ENCODE measurements around the gene TCTN1.
"Not testable (repeated sequence)": the region's sequence is repeated elsewhere in the genome, so short reads cannot be mapped to it uniquely, and the experiment has no call there.

TCTN1 gene

DNA sequence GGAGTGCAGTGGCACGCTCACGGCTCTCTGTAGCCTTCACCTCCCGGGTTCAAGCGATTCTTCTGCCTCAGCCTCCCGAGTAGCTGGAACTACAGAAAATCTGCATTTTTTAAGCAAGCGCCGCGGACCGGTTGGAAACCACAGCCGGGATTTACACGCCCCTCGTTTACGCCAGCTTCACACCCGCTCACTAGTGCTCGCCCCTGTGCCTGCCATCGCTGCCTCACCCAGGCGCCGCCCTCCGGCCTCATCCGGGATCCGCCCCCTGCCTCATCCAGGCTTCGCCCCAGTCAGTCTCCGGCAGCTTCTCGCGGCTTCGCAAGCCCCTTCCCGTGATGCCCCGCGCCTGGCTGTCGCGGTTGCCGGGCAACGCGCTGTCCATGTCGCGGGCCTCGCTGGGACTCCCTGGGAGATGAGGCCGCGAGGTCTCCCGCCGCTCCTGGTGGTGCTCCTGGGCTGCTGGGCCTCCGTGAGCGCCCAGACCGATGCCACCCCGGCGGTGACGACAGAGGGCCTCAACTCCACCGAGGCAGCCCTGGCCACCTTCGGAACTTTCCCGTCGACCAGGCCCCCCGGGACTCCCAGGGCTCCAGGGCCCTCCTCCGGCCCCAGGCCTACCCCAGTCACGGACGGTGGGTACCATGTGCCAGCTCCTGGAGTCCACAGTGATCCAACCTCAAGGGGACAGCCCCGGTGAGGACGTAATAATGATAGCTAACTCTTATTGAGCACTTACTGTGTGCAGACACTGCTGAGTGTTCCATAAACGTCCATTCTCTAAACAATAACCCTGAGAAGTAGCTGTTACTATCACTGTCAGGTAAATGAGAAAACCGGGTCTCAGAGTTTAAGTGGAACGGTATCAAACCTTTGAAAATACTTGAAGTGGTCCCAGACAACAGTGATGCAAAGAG lies at the start of gene TCTN1:
TCTN1 (plus strand) TSS at position 359 of the 914 bp plus-strand sequence; CDS start at position 413, 54 bp downstream.
- DNase-seq (ENCODE audit: low spot score) = peak; percentile 94

DNA sequence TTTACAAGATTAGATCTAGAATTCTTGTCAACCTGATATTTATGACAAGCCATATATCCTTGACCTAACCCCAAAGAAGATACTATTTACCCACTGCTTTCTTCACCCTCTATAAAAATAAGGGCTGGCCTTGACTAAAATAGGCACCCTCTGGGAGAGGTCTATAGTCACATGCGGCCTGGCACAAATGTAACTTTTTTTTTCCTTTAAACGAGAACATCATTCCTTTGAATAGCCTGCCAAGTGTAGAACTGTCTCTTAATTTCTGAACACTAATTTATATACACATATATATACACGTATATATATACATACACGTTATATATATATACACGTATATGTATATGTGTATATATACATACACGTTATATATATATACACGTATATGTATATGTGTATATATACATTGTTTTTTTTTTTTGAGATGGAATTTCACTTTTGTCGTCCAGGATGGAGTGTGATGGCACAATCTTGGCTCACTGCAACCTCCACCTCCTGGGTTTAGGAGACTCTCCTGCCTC lies 49.4 kb upstream of the TCTN1 start:
- DNase-seq (ENCODE audit: low spot score) = no peak

DNA sequence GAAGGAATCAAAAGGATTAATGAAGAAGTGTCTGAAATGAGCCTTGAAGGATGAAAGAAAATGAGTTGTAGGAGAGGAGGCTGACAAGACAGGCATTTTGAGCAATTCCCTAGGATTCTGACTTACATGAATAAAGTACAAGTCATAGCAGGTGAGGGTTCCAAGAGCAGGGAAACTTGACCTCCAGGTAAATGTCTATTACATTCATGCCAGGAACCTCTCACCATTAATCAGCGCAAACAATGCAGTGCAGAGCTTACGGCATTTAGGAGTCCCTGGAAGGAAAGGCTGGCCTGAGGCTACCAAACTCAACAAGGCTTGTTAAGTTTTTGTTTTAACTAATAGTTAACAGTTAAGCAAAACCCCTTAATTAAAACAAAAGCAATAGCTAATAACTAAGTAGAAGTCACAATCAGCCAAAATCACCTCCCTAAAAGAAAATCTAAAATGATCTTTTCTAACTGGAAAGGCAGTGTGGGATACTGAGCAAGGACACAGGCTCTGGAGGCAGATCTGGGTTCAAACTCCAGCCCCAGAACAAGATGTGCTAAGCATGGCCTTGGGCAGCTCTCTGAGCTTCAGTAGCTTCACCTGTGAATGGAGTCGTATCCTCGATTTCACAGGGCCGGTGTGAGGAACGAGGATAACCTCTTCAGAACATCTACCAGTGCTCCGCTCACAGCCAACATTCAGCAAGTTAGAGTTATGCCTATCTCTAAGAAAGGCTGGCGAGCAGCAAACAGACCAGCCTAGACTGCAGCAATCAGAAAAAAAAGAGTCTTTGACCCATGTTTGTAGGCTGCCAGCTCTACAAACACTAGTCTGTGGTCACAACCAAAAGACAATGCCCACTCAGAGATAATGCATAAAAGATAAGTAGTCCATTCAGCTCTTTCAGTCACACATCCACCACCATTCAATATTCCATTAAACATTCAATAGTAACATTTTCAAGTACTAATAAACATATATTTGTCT lies 47.7 kb upstream of the TCTN1 start:
- no peak for DNase-seq (ENCODE audit: low spot score)

DNA sequence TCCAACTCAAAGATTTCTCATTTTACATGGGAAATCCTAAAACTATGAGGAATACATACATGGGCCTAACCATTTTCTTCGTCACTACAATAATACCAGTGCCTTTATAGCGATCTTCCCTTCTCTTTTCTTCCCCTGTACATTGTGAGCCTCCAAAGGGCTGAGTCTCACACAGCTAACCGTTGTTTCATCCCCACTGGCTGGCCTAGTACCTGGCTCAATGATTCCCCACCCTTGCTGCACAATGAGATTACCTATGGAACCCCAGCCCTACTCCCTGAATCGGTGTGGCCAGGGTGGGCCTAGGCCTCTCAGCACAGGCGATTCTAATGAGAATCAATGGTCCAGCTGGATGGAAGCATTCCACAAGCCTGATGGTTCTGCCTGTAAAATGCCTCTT lies 46.9 kb upstream of the TCTN1 start:
- DNase-seq (ENCODE audit: low spot score) = no peak

DNA sequence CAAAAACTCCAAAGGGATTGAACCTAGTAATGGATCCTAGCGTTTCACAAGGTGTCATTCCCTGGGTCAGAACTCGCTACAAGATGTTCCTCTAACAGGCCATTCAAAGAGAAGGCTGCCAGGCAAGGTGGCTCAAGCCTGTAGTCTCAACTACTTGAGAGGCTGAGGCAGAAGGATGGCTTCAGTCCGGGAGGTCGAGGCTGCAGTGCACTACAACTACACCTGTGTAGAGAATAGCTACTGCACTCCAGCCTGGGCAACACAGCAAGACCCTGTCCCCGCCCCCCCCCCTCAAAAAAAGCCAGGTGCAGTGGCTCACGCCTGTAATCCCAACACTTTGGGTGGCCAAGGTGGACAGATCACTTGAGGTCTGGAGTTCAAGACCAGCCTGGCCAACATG lies 45.2 kb upstream of the TCTN1 start:
- DNase-seq (ENCODE audit: low spot score) = no peak

DNA sequence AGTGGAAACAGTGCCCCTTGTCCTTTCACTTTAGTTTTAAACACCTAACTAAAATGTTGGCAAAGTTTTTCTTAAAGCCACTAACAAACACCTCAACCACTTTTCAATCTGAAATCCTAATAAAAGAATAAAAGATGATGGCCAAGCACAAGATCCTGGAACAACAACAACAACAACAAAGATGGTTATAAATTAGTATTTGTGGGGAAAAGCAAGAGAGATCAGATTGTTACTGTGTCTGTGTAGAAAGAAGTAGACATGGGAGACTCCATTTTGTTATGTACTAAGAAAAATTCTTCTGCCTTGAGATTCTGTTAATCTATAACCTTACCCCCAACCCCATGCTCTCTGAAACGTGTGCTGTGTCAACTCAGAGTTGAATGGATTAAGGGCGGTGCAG lies 44.1 kb upstream of the TCTN1 start:
- DNase-seq (ENCODE audit: low spot score) = not testable (repeated sequence)

DNA sequence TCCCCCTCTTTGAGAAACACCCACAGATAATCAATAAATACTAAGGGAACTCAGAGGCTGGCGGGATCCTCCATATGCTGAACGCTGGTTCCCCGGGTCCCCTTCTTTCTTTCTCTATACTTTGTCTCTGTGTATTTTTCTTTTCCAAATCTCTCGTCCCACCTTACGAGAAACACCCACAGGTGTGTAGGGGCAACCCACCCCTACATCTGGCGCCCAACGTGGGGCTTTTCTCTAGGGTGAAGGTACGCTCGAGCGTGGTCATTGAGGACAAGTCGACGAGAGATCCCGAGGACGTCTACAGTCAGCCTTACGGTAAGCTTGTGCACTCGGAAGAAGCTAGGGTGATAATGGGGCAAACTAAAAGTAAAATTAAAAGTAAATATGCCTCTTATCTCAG lies 43.1 kb upstream of the TCTN1 start:
- DNase-seq (ENCODE audit: low spot score) = not testable (repeated sequence)

DNA sequence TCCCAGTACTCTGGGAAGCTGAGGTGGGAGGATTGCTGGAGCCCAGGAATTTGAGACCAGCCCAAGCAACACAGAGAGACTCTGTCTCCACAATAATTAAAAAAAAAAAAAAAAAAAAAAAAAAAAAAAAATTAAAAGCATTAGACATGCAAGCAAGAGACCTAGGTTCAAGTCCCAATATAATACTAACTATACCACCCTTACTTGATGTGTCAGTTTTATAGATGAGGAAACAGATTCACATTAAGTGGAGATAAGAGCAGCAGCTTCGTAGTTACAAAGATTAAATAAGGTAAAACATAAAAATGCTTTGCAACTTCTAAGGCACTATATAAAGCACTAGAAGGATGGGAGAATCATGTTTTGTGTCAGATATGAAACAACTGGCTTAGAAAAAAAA lies 39.9 kb upstream of the TCTN1 start:
- no peak for DNase-seq (ENCODE audit: low spot score)

DNA sequence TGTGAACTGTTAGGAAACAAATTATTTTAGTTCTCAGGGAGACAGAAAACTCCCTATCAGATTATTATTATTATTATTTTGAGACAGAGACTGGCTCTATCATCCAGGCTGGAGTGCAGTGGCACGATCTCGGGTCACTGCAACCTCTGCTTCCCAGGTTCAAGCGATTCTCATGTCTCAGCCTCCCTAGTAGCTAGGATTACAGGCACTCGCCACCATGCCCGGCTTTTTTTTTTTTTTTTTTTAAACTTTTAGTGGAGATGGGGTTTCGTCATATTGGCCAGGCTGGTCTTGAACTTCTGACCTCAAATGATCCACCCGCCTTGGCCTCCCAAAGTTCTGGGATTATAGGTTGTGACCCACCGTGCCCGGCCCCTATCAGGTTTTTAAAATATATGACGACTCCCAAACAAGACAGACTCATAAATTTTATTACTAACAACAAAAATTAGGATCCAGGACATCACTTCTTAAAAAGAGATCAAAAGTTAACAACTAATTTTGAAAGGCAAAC lies 39.2 kb upstream of the TCTN1 start:
- not testable (repeated sequence) for DNase-seq (ENCODE audit: low spot score)

DNA sequence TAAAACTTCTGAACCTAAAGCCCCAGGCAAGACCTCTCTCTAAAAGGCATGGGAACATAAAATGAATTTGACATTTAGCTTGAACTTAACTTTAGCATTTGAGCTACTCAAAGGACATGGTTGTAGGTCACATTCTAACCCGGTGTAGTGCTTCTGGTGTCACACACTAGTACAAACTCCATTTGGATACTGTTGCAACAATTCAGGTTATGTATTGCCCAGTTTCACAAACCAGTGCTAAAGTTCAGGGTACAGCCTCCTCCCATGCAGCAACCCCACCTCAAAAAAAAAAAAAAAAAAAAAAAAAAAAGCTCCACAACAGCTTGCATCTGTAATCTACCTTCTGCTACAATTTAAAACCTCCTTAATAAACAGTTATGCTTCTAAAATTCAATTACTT lies 38.6 kb upstream of the TCTN1 start:
- DNase-seq (ENCODE audit: low spot score) = no peak

DNA sequence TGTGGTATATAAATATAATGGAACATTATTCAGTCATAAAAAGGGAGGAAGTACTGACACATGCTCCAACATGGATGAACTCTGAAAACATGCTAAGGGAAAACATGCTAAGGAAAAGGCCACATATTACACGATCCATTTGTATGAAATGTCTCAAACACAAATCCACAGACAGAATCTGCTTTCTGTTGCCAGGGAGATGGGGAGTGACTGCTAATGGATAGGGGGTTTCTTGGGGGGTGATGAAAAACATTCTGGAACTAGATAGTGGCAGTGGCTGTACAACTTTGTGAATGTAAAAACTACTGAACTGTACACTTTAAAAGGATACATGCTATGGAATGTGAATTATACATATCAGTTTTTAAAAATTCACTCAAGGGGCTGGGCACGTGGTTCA lies 37.4 kb upstream of the TCTN1 start:
- no peak for DNase-seq (ENCODE audit: low spot score)

DNA sequence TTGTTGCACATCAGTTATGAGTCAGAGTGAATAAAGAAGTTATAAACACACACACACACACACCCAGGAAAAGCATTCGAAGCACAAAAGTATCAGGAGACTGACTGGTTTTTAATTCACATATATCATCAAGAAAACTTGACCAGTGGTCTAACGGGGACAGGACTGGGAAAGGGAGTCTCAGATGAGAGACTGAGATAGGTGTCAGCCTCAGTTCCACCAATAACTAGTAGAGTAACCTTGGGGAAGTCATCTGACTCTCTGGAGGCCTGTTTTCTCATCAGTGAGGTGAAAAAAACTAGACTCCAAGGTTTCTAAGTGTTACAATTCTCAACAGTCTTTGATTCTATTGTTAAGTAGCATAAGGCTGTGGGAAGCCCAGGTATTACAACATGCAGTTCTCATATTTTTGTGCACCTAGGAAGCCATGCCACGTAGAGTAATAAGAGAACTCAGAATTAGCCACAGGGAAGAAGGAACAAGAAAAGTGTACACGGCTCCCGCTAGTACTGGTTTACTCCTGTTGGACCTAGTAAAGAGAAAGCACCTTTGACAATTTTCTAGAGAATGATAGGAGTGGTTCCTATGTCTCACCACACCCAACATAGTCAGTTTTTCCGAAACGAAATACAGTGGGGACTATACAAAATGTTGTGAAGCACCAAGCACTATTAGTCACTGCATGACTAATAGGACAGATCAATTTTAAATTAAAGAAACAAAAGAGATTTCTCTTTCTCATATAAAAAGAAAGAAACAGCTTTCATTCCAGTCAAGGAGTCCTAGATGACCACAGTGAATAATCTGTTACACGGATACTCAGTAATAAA lies 35.9 kb upstream of the TCTN1 start:
- peak; percentile 38 for DNase-seq (ENCODE audit: low spot score)

DNA sequence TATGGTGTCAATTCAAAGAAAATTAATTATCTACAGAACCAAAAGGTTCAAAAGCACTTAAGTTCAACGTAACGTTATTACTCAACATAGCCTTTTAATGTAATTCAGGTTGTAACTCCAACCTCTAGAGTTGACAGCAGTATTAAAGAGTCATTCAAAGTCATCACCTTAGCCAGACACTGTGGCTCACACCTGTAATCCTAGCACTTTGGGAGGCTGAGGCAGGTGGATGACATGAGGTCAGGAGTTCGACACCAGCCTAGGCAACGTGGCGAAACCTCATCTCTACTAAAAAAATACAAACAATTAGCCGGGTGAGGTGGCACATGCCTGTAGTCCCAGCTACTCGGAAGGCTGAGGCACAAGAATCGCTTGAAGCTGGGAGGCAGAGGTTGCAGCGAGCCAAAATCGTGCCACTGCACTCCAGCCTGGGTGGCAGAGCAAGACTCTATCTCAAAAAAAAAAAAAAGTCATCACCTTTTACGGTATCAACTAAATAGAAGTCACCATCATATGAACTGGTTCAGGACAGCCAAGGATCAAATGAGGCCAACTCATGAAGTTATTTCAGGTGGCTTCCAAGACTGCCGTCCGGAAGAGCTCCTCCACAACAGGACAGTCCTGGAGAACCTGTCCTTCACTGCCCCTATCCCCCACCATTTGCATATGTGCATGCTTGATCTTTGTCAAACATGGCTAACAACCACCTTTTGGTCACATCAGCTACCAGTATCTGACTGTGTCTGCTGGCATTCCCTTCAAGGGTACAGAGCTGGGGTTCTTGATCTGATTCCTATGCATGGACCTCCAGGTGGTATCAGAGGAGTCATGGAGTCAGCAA lies 35.0 kb upstream of the TCTN1 start:
- no peak for DNase-seq (ENCODE audit: low spot score)

DNA sequence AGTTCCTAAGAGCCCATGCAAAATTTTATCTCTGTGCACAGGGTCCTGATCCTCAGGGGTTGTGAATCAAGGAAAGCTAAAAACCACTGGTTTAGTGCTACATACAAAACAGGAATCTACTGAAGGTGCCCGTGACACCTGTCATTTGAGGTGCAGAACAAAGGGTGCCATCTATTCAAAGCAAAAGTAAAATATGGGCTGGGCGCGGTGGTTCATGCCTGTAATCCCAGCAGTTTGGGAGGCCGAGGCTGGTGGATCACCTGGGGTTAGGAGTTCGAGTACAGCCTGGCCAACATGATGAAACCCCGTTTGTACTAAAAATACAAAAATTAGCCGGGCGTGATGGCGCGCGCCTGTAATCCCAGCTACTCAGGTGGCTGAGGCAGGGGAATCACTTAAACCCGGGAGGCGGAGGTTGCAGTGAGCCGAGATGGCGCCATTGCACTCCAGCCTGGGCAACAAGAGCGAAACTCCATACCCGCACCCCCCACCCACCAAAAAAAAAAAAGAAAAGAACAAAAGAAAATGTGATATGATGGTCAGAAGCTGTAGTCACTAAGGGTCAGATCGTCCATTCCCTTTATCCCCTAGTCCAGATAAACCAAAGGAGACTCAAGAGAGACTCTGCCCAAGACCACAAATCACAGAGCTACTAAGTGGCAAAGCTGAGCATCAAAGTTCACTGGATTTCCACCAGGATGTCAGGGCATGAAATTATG lies 34.2 kb upstream of the TCTN1 start:
- DNase-seq (ENCODE audit: low spot score) = no peak

DNA sequence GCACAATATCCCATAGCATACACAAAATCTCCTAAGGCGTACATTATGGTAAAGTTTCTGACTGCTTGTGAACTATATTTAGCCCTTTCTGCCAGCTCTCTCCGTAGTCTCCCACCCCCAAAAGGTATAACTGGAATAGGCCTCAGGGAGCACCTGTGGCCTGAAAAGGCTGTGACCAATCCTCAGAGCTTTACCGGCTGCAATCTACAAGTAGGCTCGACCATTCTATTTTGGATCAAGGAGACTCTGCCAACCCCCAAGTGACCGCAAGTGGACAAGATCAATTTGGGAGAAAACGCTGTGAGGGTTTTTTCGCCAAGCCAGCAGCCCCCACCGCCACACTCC lies 32.0 kb upstream of the TCTN1 start:
- no peak for DNase-seq (ENCODE audit: low spot score)

DNA sequence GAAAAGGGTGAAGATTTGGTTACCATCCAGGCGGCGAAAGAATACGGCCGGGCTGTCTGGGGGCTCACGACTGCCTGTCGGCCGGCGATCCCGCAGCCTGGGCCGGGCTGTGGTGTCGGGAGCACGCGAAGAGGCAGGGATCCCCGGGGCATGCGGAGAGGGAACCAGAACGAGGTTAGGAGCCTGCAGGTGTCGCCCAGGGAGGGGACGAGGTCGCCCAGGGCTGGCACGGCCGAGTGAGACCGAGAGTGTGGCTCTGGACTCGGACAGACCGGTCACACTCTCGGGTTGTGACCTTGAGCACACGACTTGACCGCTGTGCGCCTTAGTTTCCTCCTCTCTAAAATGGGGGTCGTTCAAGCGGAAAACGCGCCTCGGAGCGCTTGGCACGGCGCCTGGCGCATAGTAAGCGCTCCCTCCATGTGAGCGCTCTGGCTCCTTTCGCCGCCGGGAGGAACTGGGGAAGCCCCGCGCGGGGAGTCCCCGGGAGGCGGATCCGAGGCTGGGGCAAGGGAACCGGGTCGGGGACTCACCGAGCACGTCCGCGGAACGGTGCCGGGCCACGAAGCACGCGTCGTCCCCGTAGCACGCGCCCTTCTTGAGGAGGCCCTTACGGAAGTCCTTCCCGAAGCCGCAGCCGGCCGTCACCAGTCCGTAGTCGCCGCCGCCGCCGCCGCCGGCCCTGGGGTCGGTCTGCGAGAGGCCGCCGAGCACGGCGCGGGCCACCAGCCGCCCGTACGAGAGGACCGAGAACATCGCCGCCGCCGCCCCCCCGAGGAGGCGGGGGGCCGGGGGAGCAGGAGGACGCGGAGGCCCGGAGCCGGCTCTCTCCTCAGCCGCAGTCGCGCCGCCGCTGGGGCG lies 31.4 kb upstream of the TCTN1 start:
- DNase-seq (ENCODE audit: low spot score) = peak; percentile 30

DNA sequence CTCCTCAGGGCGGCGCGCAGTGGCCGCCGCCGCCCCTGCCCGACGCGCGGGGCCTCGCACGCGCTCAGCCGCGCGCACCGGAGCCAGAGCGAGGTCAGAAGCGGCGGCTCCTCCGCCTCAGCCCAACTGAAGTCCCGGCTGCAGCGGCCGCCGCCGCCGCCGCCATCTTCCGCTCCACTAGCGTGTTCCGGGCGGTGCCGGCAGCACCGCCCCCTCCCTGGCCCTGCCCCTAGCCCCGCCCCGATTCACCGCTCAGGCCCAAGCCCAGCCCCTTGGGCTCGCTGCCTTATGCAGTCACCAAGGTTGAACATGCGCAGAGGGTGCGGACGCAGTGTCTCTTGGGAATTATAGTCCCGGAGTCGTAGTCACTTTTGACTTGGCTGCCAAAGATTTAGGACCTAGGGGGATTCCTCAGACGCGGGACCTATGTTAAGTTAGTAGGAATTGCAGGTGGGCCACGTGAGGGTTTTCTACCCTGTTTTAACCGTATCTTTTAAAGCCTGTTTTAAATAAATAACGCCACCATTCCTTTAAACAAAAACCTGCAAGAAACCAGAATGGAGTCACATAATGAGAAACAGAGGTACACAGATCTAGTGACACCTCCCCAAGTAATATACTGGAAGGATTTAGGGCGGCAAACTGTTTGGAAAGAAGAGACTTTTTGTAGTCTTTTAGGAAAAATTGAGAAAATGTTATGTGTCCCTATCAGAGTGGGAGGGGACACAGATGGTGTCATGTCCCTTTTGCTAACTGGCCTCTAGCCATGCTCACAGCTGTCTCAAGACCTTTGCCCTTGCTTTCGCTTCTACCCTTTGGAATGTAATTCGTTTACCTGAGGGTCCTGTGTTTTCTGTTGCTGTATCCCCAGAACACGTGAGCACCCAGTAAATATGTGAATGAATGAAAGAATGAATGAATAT lies 30.5 kb upstream of the TCTN1 start, which contains the start of gene PPTC7:
PPTC7 (minus strand) TSS at position 182 of the 923 bp plus-strand sequence. CDS start 287 bp downstream, outside the sequence.
- DNase-seq (ENCODE audit: low spot score) = peak; percentile 94
